ENCODE measurements around the gene NDFIP2.

DNA sequence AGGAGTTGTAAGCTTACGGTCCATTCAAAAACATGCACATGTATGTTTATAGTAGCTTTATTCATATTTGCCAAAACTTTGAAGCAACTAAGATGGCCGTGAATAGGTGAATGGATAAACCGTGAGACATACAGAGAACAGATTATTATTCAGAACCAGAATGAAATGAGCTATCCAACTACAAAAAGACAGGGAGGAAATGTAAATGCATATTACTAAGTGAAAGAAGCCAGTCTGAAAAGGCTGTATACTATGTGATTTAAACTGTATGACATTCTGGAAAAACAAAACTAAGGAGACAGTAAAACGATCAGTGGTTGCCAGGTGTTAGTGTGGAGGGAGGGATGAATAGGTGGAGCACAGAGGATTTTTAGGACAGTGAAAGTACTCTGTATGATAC is 19.9 kb downstream of the NDFIP2 start:
- TF ChIP-seq, protein P1, sequence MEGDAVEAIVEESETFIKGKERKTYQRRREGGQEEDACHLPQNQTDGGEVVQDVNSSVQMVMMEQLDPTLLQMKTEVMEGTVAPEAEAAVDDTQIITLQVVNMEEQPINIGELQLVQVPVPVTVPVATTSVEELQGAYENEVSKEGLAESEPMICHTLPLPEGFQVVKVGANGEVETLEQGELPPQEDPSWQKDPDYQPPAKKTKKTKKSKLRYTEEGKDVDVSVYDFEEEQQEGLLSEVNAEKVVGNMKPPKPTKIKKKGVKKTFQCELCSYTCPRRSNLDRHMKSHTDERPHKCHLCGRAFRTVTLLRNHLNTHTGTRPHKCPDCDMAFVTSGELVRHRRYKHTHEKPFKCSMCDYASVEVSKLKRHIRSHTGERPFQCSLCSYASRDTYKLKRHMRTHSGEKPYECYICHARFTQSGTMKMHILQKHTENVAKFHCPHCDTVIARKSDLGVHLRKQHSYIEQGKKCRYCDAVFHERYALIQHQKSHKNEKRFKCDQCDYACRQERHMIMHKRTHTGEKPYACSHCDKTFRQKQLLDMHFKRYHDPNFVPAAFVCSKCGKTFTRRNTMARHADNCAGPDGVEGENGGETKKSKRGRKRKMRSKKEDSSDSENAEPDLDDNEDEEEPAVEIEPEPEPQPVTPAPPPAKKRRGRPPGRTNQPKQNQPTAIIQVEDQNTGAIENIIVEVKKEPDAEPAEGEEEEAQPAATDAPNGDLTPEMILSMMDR (IDR thresholded peaks at IDR 0.05 in 8 of 11, conservative IDR thresholded peaks at IDR 0.05 in 3 of 11), result no peak
- TF ChIP-seq POLR2A (IDR thresholded peaks at IDR 0.05) (no peak), POLR2AphosphoS5 (IDR thresholded peaks at IDR 0.05) (no peak)

Measured in spleen (tissue), 7 donors.